Bladder microvascular endothelial cell (primary cell): ENCODE measurements around the gene TUBAL3. TPM values are rescaled to one million over a fixed set of nuclear protein-coding genes. Genes with fewer than 3 reads are reported as not detected.

ENCODE experiments used
- total RNA-seq: library from RNA; depleted of rRNA; stranded (reverse); fragments of >200 nt; gene quantifications from 2 replicates; pipeline ENCODE4 v1.2.3, GENCODE V29; 2014

Gene TUBAL3
- total RNA-seq = under 0.01 and 0.25 TPM in 2 replicates

GRCh38 chr10:5404208-5405041 is at the start of gene TUBAL3:
TSS of gene TUBAL3 (minus strand) at chr10:5404828. CDS start at chr10:5404792, 36 bp downstream.

DNA sequence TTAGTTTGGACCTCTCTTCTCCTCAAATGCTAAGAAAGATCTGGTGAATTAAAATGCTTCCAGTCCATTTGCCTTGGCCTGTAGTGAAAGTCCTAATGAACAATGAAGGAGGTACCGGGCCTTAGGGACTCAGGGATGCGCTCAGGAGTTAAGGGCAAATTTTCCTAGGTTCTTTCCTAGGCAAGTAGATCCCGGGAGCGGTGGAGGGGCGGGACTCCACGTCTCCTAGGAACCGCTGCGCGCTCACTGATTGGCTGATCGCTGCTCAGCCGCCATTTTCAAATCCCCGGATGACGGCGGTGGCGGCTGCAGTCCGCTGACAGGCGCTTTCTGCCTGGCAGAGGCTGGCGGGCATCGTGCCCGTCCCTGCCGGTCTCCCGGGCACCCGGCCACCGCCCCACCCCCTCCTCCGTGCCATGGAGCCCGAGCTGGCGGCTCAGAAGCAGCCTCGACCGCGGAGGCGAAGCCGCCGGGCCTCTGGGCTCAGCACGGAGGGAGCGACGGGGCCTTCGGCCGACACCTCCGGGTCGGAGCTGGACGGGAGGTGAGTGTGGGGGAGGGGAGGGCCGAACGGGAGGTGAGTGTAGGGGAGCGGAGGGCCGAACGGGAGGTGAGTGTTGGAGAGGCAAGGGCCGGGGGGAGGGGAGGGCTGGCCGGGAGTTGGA is 7.8 kb upstream of the TUBAL3 start, which contains the start of gene NET1:
Gene NET1 (plus strand): TSS at position 281 of the 665 bp plus-strand sequence. CDS start 136 bp downstream, at position 417.

GRCh38 chr10:5364890-5365338 is 39.7 kb downstream of the TUBAL3 start, which contains the start of gene UCN3:
TSS of gene UCN3 (plus strand) at chr10:5364966. CDS start at chr10:5373721, 8,755 bp downstream.

Other genes starting within 250 kb of the TUBAL3 start
- gene AKR1C8, start 219.7 kb downstream of the TUBAL3 start, total RNA-seq = 0.16 TPM in 1 of 2 replicates, not detected in the other
- gene AKR1C4, start 208.0 kb downstream of the TUBAL3 start, total RNA-seq = not detected in 2 replicates
- gene UCN3, start 39.9 kb downstream of the TUBAL3 start, total RNA-seq = not detected in 2 replicates
- gene NET1, start 7.7 kb upstream of the TUBAL3 start, total RNA-seq = 18.7 and 21.2 TPM in 2 replicates
- not detected in 2 replicates for gene CALML5, start 94.7 kb upstream of the TUBAL3 start, total RNA-seq
- gene CALML3, start 120.1 kb upstream of the TUBAL3 start, total RNA-seq = not detected in 2 replicates